ENCODE results near the gene PRRX2. TPM values are rescaled to one million over a fixed set of nuclear protein-coding genes. Genes with fewer than 3 reads are reported as not detected.

PRRX2 gene
- total and polyA plus RNA-seq, 9 donors = 0.20 to 4.0 (median 0.77) TPM

- TF ChIP-seq POLR2A (IDR thresholded peaks at IDR 0.05) = no peak
- no peak for DNase-seq
- intact Hi-C loops (cut with DNase I) = loop anchor here in 1 of 4 donors (5.0 kb wide), 1 partner anchor 49 kb away; no protein-coding TSS in a partner anchor
- 89 to 93% (median 91%) methylated on average over 10 of the region's 10 CpGs for whole genome bisulfite sequencing, 3 donors
- Histone ChIP-seq H3K4me1 (ENCODE audit: insufficient read depth) (peaks cover 10% of the 10 kb centered on the region), H3K9me3 (no peaks in the 10 kb centered on the region), H3K27ac (no peak overlapping the region), H3K27me3 (no peaks in the 10 kb centered on the region), H3K4me3 (no peak overlapping the region), H3K36me3 (no peaks in the 10 kb centered on the region)
Measured at GRCh38 chr9:129713402-129713679, 47.9 kb downstream of the PRRX2 start.

- peaks cover 10% of the 10 kb centered on the region for H3K4me1 ChIP-seq (ENCODE audit: insufficient read depth)
- no peak overlapping the region for H3K4me3 ChIP-seq
- intact Hi-C loops (cut with DNase I) = loop anchor here in 1 of 4 donors (5.0 kb wide), 1 partner anchor 48 kb away; no protein-coding TSS in a partner anchor
- H3K27me3 ChIP-seq = no peaks in the 10 kb centered on the region
- H3K36me3 ChIP-seq = no peaks in the 10 kb centered on the region
- H3K9me3 ChIP-seq = no peaks in the 10 kb centered on the region
- DNase-seq = no peak
- TF ChIP-seq POLR2A (IDR thresholded peaks at IDR 0.05) = no peak
- no peak for TF ChIP-seq EP300 (IDR thresholded peaks at IDR 0.05)
- TF ChIP-seq CTCF (IDR thresholded peaks at IDR 0.05) = no peak
- no peak overlapping the region for H3K27ac ChIP-seq
- 71 to 83% (median 72%) methylated on average over 15 of the region's 15 CpGs for WGBS, 3 donors
Measured at GRCh38 chr9:129714511-129715061, 49.1 kb downstream of the PRRX2 start.

- Histone ChIP-seq H3K4me3 (no peak overlapping the region), H3K4me1 (ENCODE audit: insufficient read depth) (peaks cover 10% of the 10 kb centered on the region), H3K36me3 (no peaks in the 10 kb centered on the region), H3K9me3 (no peaks in the 10 kb centered on the region), H3K27ac (no peak overlapping the region), H3K27me3 (no peaks in the 10 kb centered on the region)
- DNase-seq = no peak
- TF ChIP-seq EP300 (IDR thresholded peaks at IDR 0.05) (no peak), POLR2A (IDR thresholded peaks at IDR 0.05) (no peak), CTCF (IDR thresholded peaks at IDR 0.05) (no peak)
- WGBS, 3 donors = 64 to 69% (median 67%) methylated on average over 5 of the region's 5 CpGs
- intact Hi-C loops (cut with DNase I) = no loop called here
Measured at GRCh38 chr9:129716091-129716490, 50.6 kb downstream of the PRRX2 start.

- H3K27ac ChIP-seq = no peak overlapping the region
- intact Hi-C loops (cut with DNase I) = no loop called here
- TF ChIP-seq CTCF (IDR thresholded peaks at IDR 0.05) (no peak), EP300 (IDR thresholded peaks at IDR 0.05) (no peak), POLR2A (IDR thresholded peaks at IDR 0.05) (no peak)
- no peaks in the 10 kb centered on the region for H3K27me3 ChIP-seq
- H3K4me1 ChIP-seq (ENCODE audit: insufficient read depth) = peaks cover under 1% of the 10 kb centered on the region
- H3K9me3 ChIP-seq = no peaks in the 10 kb centered on the region
- no peaks in the 10 kb centered on the region for H3K36me3 ChIP-seq
- 65 to 76% (median 68%) methylated on average over 5 of the region's 5 CpGs for WGBS, 3 donors
- no peak for DNase-seq
- no peak overlapping the region for H3K4me3 ChIP-seq
Measured at GRCh38 chr9:129717991-129718390, 52.5 kb downstream of the PRRX2 start.

- no peak overlapping the region for H3K4me3 ChIP-seq
- TF ChIP-seq EP300 (IDR thresholded peaks at IDR 0.05) = no peak
- TF ChIP-seq CTCF (IDR thresholded peaks at IDR 0.05) = no peak
- TF ChIP-seq POLR2A (IDR thresholded peaks at IDR 0.05) = no peak
- no peaks in the 10 kb centered on the region for H3K4me1 ChIP-seq (ENCODE audit: insufficient read depth)
- H3K27ac ChIP-seq = no peak overlapping the region
- H3K27me3 ChIP-seq = no peaks in the 10 kb centered on the region
- no peaks in the 10 kb centered on the region for H3K36me3 ChIP-seq
- H3K9me3 ChIP-seq = no peaks in the 10 kb centered on the region
- 61 to 72% (median 71%) methylated on average over 5 of the region's 5 CpGs for WGBS, 3 donors
- DNase-seq = no peak
- intact Hi-C loops (cut with DNase I) = no loop called here
Measured at GRCh38 chr9:129718647-129719046, 53.2 kb downstream of the PRRX2 start.
